KMS-11 (cell line): Measurements from ENCODE around the gene NAT10.

Source experiments
- H2AFZ ChIP-seq: fragments of 200-600 bp; sonication (generic); 2 replicates; pipeline ENCODE4 v1.6.1; 2016; ENCODE audit warnings: antibody characterized with exemption, mixed run types, low read depth
- H3K27ac ChIP-seq: fragments of 200-600 bp; sonication (generic); 2 replicates; pipeline ENCODE4 v1.6.1; 2016; ENCODE audit warnings: mild to moderate bottlenecking, mixed run types
- H3K27me3 ChIP-seq: fragments of 200-600 bp; sonication (generic); 2 replicates; pipeline ENCODE4 v1.6.1; 2017; ENCODE audit warnings: mild to moderate bottlenecking, low read depth, mixed run types, moderate library complexity; ENCODE audit not compliant: insufficient read depth
- H3K36me3 ChIP-seq: fragments of 200-600 bp; sonication (generic); 2 replicates; pipeline ENCODE4 v1.6.1; 2017; ENCODE audit warnings: mild to moderate bottlenecking, mixed run types; ENCODE audit not compliant: insufficient read depth
- H3K4me1 ChIP-seq: fragments of 200-600 bp; sonication (generic); 2 replicates; pipeline ENCODE4 v1.6.1; 2016; ENCODE audit warnings: mild to moderate bottlenecking, low read depth, mixed run types; ENCODE audit not compliant: poor library complexity, severe bottlenecking
- H3K4me2 ChIP-seq: fragments of 200-600 bp; sonication (generic); 2 replicates; pipeline ENCODE4 v1.7.0; 2016; ENCODE audit warnings: mild to moderate bottlenecking, mixed run types
- H3K4me3 ChIP-seq: fragments of 200-600 bp; sonication (generic); IDR thresholded peaks from 2 replicates; pipeline ENCODE4 v1.6.1; 2017; ENCODE audit warnings: low read depth, low read length, mixed read lengths; ENCODE audit not compliant: insufficient read depth
- H3K79me2 ChIP-seq: fragments of 200-600 bp; sonication (generic); 2 replicates; pipeline ENCODE4 v1.6.1; 2016; ENCODE audit warnings: low read depth, mixed run types; ENCODE audit not compliant: insufficient read depth
- H3K9ac ChIP-seq: fragments of 200-600 bp; sonication (generic); 2 replicates; pipeline ENCODE4 v1.6.1; 2016; ENCODE audit warnings: mild to moderate bottlenecking, mixed run types
- H4K20me1 ChIP-seq: fragments of 200-600 bp; sonication (generic); 2 replicates; pipeline ENCODE4 v1.6.1; 2016; ENCODE audit warnings: mild to moderate bottlenecking, mixed run types; ENCODE audit not compliant: insufficient read depth
- CTCF ChIP-seq: fragments of 200-600 bp; sonication (generic); conservative IDR thresholded peaks from 2 replicates; pipeline ENCODE4 v1.6.1; 2017; ENCODE audit warnings: low read depth, mild to moderate bottlenecking, antibody characterized with exemption, low read length, moderate library complexity, mixed read lengths

Gene NAT10

GRCh38 chr11:34072041-34072440, 33.4 kb upstream of the NAT10 start:
- Histone ChIP-seq H3K27ac (no peak overlapping the region), H3K4me3 (no peak overlapping the region), H3K36me3 (peaks cover 25% of the 10 kb centered on the region)

GRCh38 chr11:34072832-34073231, 32.6 kb upstream of the NAT10 start:
- Histone ChIP-seq H3K27me3 (no peaks in the 10 kb centered on the region), H3K4me1 (peaks cover 37% of the 10 kb centered on the region), H3K4me3 (no peak overlapping the region), H3K36me3 (peaks cover 33% of the 10 kb centered on the region), H4K20me1 (peaks cover 36% of the 10 kb centered on the region), H2AFZ (no peak overlapping the region), H3K4me2 (no peak overlapping the region), H3K9ac (no peak overlapping the region), H3K27ac (no peak overlapping the region), H3K79me2 (peaks cover 92% of the 10 kb centered on the region)
- TF ChIP-seq CTCF = no peak

More at GRCh38 chr11:34072041-34072440, 33.4 kb upstream of the NAT10 start:
- Histone ChIP-seq H3K9ac (no peak overlapping the region), H3K79me2 (peaks cover 92% of the 10 kb centered on the region), H2AFZ (no peak overlapping the region), H3K4me1 (peaks cover 44% of the 10 kb centered on the region), H4K20me1 (peaks cover 44% of the 10 kb centered on the region), H3K27me3 (no peaks in the 10 kb centered on the region), H3K4me2 (no peak overlapping the region)
- TF ChIP-seq CTCF = no peak

- peaks cover 90% of the 10 kb centered on the region for H3K79me2 ChIP-seq
- H3K9ac ChIP-seq = no peak overlapping the region
- no peak overlapping the region for H2AFZ ChIP-seq
- H3K27me3 ChIP-seq = no peaks in the 10 kb centered on the region
- H3K4me1 ChIP-seq = peaks cover 28% of the 10 kb centered on the region
- no peak overlapping the region for H3K27ac ChIP-seq
- H3K4me3 ChIP-seq = no peak overlapping the region
- H3K36me3 ChIP-seq = peaks cover 40% of the 10 kb centered on the region
- no peak overlapping the region for H3K4me2 ChIP-seq
- no peak for TF ChIP-seq CTCF
- peaks cover 23% of the 10 kb centered on the region for H4K20me1 ChIP-seq
Observed at GRCh38 chr11:34074391-34074790, 31.0 kb upstream of the NAT10 start.

DNA sequence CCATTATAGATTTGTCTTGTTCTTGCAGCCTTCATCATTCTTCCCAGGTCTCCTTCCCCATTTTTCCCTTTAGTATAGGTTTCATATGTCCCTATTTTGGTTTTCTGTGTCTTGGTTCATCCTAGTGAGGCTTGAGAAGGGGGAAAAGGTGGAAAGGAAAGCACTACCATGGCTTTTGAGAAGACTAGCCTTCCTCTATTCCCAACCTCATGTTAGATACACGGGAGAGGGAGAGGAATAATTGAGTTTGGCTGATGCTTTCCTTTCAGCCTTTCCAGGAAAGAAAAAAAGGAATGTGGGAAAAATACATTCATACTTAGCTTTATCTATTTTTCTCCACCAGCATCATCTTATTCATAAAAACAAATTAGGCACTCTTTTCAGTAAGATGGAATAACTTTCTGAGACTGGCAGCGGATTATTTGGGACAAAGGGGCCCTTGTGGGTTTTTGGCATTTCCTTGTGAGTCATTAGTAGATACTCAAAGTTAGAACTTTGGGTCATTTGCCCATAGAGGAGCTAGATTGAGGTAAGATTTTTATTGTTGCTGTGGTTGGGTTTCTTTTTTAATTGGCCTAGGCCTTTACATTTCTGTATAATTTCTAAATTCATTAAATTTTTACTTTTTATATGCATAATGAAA, 30.1 kb upstream of the NAT10 start:
- peaks cover 41% of the 10 kb centered on the region for H3K36me3 ChIP-seq
- H3K4me1 ChIP-seq = peaks cover 25% of the 10 kb centered on the region
- H3K4me3 ChIP-seq = no peak overlapping the region
- no peak overlapping the region for H3K27ac ChIP-seq
- no peaks in the 10 kb centered on the region for H3K27me3 ChIP-seq
- no peak overlapping the region for H3K4me2 ChIP-seq
- no peak for TF ChIP-seq CTCF
- H2AFZ ChIP-seq = no peak overlapping the region
- H4K20me1 ChIP-seq = peaks cover 17% of the 10 kb centered on the region
- no peak overlapping the region for H3K9ac ChIP-seq
- peaks cover 86% of the 10 kb centered on the region for H3K79me2 ChIP-seq
